H1 (cell line): ENCODE data around the gene AURKAIP1. TPM values are rescaled to one million over a fixed set of nuclear protein-coding genes. Genes with fewer than 3 reads are reported as not detected.

Source experiments
- BCL11A ChIP-seq, 2 experiments: IDR thresholded peaks; one replicate each; pipeline ENCODE4 v1.6.1; 2011; ENCODE audit warnings: low read depth in 2 of 2, low read length in 2 of 2, mild to moderate bottlenecking in 2 of 2
- CBX8 ChIP-seq: fragments of 300-800, 300-1000 bp; sonication (generic); IDR thresholded peaks from 2 replicates; pipeline ENCODE4 v1.7.1; 2016; ENCODE audit warnings: low read depth, low read length, borderline replicate concordance
- CHD7 ChIP-seq: fragments of 300-600 bp; sonication (generic); IDR thresholded peaks from 2 replicates; pipeline ENCODE4 v1.7.1; 2012; ENCODE audit warnings: low read length, moderate library complexity, mild to moderate bottlenecking, inconsistent platforms; ENCODE audit not compliant: insufficient replicate concordance
- GTF2F1 ChIP-seq: IDR thresholded peaks from 2 replicates; pipeline ENCODE4 v1.6.1; 2012; ENCODE audit warnings: low read depth, low read length, improper control_type of control experiment, borderline replicate concordance
- JUN ChIP-seq: IDR thresholded peaks from 2 replicates; pipeline ENCODE4 v1.6.1; 2011; ENCODE audit warnings: low read depth, mild to moderate bottlenecking, improper control_type of control experiment, low read length
- PHF8 ChIP-seq: fragments of 200-600 bp; sonication (generic); conservative IDR thresholded peaks from 2 replicates; pipeline ENCODE4 v1.7.1; 2012; ENCODE audit warnings: low read depth, mild to moderate bottlenecking, inconsistent platforms, low read length, moderate library complexity
- SP1 ChIP-seq: IDR thresholded peaks from 2 replicates; pipeline ENCODE4 v1.6.1; 2011; ENCODE audit warnings: low read depth, low read length
- TAF7 ChIP-seq: optimal IDR thresholded peaks from 2 replicates; pipeline ENCODE3; 2011; ENCODE audit warnings: low read depth, mild to moderate bottlenecking, inconsistent platforms, low read length, moderate library complexity, borderline replicate concordance
- USF2 ChIP-seq: IDR thresholded peaks from 2 replicates; pipeline ENCODE4 v1.6.1; 2011; ENCODE audit warnings: low read length, improper control_type of control experiment
- polyA plus RNA-seq, 7 experiments: library from polyadenylated mRNA; depleted of rRNA in 3 of 7; stranded (reverse) in 5 of 7; unstranded in 2 of 7; fragments of >200 nt in 5 of 7; fragments of 200-250 nt in 2 of 7; gene quantifications; 1 replicate in 5 of 7; 2 replicates in 1 of 7; 4 replicates in 1 of 7; pipeline versions ENCODE4 v1.2.1 to v1.2.3, GENCODE V29; 2011 to 2013; ENCODE audit warnings: missing spikeins in 2 of 7, mixed read lengths in 2 of 7
- total RNA-seq: library from RNA; stranded (reverse); fragmentation: NEBNext Ultra II Directional; extraction: Animal tissue kit (Norgen Biotek cat#: 25700); gene quantifications from 2 replicates; pipeline ENCODE4 v1.2.1, GENCODE V29; 2021

AURKAIP1 gene
- total and polyA plus RNA-seq, 2 of the 8 experiments (the other 6 are each of a cell fraction or from before 2014, with no cell fraction given) = 87.8 to 194 TPM

- TF ChIP-seq CHD7 (no peak), SP1 (no peak), CBX8 (no peak), PHF8 (no peak), TAF7 (no peak), JUN (no peak), GTF2F1 (no peak), USF2 (no peak), BCL11A (IDR thresholded peaks at IDR 0.05; ENCODE audit: low read depth in 2 of 2, low read length in 2 of 2) (no peak)
Measured at GRCh38 chr1:1330366-1331067, 44.5 kb downstream of the AURKAIP1 start (continued).
